ENCODE measurements around the gene EDIL3.

DNA sequence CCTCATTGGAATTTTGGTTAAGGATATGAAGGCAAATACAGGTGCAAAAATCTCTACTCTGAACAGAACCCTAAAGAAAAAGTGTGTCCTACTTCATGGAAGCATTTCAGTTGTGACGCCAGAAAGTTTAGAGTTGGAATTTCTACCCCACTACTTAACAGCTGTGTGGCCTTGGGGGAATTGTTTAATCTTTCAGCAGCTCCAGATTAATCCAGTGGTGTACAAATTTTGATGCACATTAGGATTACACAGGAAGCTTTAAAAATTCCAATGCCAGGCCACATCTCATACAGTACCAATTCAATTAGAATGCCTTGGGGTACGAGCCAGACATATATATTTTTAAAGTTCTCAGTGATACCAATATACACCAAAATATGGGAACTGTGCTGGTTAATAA is 266.1 kb downstream of the EDIL3 start:
- TF ChIP-seq, protein P1, sequence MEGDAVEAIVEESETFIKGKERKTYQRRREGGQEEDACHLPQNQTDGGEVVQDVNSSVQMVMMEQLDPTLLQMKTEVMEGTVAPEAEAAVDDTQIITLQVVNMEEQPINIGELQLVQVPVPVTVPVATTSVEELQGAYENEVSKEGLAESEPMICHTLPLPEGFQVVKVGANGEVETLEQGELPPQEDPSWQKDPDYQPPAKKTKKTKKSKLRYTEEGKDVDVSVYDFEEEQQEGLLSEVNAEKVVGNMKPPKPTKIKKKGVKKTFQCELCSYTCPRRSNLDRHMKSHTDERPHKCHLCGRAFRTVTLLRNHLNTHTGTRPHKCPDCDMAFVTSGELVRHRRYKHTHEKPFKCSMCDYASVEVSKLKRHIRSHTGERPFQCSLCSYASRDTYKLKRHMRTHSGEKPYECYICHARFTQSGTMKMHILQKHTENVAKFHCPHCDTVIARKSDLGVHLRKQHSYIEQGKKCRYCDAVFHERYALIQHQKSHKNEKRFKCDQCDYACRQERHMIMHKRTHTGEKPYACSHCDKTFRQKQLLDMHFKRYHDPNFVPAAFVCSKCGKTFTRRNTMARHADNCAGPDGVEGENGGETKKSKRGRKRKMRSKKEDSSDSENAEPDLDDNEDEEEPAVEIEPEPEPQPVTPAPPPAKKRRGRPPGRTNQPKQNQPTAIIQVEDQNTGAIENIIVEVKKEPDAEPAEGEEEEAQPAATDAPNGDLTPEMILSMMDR (IDR thresholded peaks at IDR 0.05), result no peak
- TF ChIP-seq POLR2A (IDR thresholded peaks at IDR 0.05), result no peak
